ENCODE data around the gene TOR4A. TPM values are rescaled to one million over a fixed set of nuclear protein-coding genes. Genes with fewer than 3 reads are reported as not detected.

The TOR4A gene
- total RNA-seq, 1 donor from 2014 or later = 48.5 TPM

GRCh38 chr9:137280474-137281344 lies 3.2 kb downstream of the TOR4A start:
- no peak overlapping the region for H3K4me3 ChIP-seq (ENCODE audit: low read depth, low read length)
- no peak for TF ChIP-seq CTCF (conservative IDR thresholded peaks at IDR 0.05; ENCODE audit: low read depth, low read length)
- DNase-seq (ENCODE audit: low read depth) = no peak

GRCh38 chr9:137281345-137282116 lies 4.0 kb downstream of the TOR4A start:
- no peak overlapping the region for H3K4me3 ChIP-seq (ENCODE audit: low read depth, low read length)
- TF ChIP-seq CTCF (conservative IDR thresholded peaks at IDR 0.05; ENCODE audit: low read depth, low read length) = no peak
- DNase-seq (ENCODE audit: low read depth) = no peak

GRCh38 chr9:137286975-137287383 lies 9.5 kb downstream of the TOR4A start:
- no peak for DNase-seq (ENCODE audit: low read depth)

GRCh38 chr9:137293094-137293481 lies 15.6 kb downstream of the TOR4A start:
- DNase-seq (ENCODE audit: low read depth) = no peak
- no peak for TF ChIP-seq CTCF (conservative IDR thresholded peaks at IDR 0.05; ENCODE audit: low read depth, low read length)
- H3K4me3 ChIP-seq (ENCODE audit: low read depth, low read length) = no peak overlapping the region

More at GRCh38 chr9:137286975-137287383, 9.5 kb downstream of the TOR4A start:
- H3K4me3 ChIP-seq (ENCODE audit: low read depth, low read length) = no peak overlapping the region
- TF ChIP-seq CTCF (conservative IDR thresholded peaks at IDR 0.05; ENCODE audit: low read depth, low read length) = peak; percentile 76

- DNase-seq (ENCODE audit: low read depth) = no peak
- peak overlapping the region; percentile 45 for H3K4me3 ChIP-seq (ENCODE audit: low read depth, low read length)
- TF ChIP-seq CTCF (conservative IDR thresholded peaks at IDR 0.05; ENCODE audit: low read depth, low read length) = no peak
Observed at GRCh38 chr9:137293482-137294090, 16.1 kb downstream of the TOR4A start.

- no peak for TF ChIP-seq CTCF (conservative IDR thresholded peaks at IDR 0.05; ENCODE audit: low read depth, low read length)
- DNase-seq (ENCODE audit: low read depth) = no peak
- peak overlapping the region; percentile 45 for H3K4me3 ChIP-seq (ENCODE audit: low read depth, low read length)
Observed at GRCh38 chr9:137294091-137294680, 16.7 kb downstream of the TOR4A start.

All from epithelial cell of proximal tubule (primary cell).